Measurements from ENCODE around the gene EGFR.

Gene EGFR

GRCh38 chr7:55260171-55260570 lies 241.4 kb downstream of the EGFR start:
- H3K27me3 ChIP-seq, result no peaks in the 10 kb centered on the region
- H3K4me1 ChIP-seq, result no peaks in the 10 kb centered on the region
- no peak for DNase-seq
- no peak overlapping the region for H3K4me3 ChIP-seq (ENCODE audit: low read depth, low read length)
- no peaks in the 10 kb centered on the region for H3K9me3 ChIP-seq
- TF ChIP-seq CTCF (IDR thresholded peaks at IDR 0.05; ENCODE audit: low read depth, low read length), result no peak
- H3K36me3 ChIP-seq, result no peaks in the 10 kb centered on the region

DNA sequence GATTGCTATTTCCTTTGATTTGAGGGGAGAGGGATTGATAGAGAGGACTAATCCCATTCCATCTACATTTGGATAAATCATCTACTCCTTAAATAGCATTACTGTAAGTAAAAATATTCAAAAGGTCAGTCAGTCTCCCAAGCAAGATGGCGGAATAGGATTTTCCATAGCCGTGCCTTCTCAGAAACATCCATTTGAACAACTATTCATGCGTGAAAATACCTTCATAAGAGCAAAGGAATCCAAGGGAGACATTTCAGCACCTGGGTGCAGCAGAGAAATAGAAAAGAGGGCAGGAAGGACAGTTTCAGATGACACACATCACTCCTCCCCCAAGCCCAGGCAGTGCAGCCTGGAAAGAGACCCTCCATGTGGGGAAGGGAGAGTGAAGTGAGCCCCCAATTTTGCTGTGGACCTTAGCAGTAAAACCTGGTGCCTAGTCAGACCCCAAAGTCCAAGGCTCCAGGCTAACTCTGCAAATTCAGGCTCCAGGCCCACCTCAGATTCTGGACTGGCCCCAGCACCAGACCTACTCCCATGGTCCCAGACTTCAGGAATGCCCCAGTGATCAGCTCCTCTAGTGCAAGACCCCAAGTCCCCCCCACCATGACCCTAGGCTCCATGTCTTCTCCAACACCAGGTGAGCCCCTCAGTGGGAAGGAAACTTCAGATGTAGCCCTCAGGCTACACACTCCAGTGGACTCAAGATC lies 242.0 kb downstream of the EGFR start:
- no peak for TF ChIP-seq CTCF (IDR thresholded peaks at IDR 0.05; ENCODE audit: low read depth, low read length)
- DNase-seq, result no peak
- Histone ChIP-seq H3K4me1 (no peaks in the 10 kb centered on the region), H3K4me3 (ENCODE audit: low read depth, low read length) (no peak overlapping the region), H3K9me3 (no peaks in the 10 kb centered on the region), H3K27me3 (no peaks in the 10 kb centered on the region), H3K36me3 (no peaks in the 10 kb centered on the region)
